HUES64 (cell line): ENCODE results near the gene PEX14.
"Not testable (repeated sequence)": the region's sequence is repeated elsewhere in the genome, so short reads cannot be mapped to it uniquely, and the experiment has no call there.

ENCODE experiments used
- H3K27ac ChIP-seq: 2 replicates; pipeline ENCODE4 v1.7.0; 2013; ENCODE audit warnings: low read depth, low read length, inconsistent platforms
- H3K27me3 ChIP-seq: 2 replicates; pipeline ENCODE4 v1.6.1; 2013; ENCODE audit warnings: mild to moderate bottlenecking, low read length; ENCODE audit not compliant: insufficient read depth
- H3K36me3 ChIP-seq: 2 replicates; pipeline ENCODE4 v1.6.1; 2013; ENCODE audit warnings: mild to moderate bottlenecking, low read length; ENCODE audit not compliant: insufficient read depth
- H3K4me1 ChIP-seq: 2 replicates; pipeline ENCODE4 v1.6.1; 2013; ENCODE audit warnings: mild to moderate bottlenecking, low read length, moderate library complexity; ENCODE audit not compliant: insufficient read depth
- H3K4me3 ChIP-seq: 2 replicates; pipeline ENCODE4 v1.5.1; 2013; ENCODE audit warnings: mild to moderate bottlenecking, low read length, moderate library complexity
- H3K9ac ChIP-seq: 2 replicates; pipeline ENCODE4 v1.6.1; 2013; ENCODE audit warnings: mild to moderate bottlenecking, low read depth, low read length
- H3K9me3 ChIP-seq: 2 replicates; pipeline ENCODE4 v1.6.1; 2013; ENCODE audit warnings: low read depth, low read length; ENCODE audit not compliant: insufficient read depth
- WGBS: fragments of 150-250, 120-280 bp; methylation state at CpG from one replicate; pipeline ENCODE4 v1.1.7; 2013; ENCODE audit warnings: missing lambda C conversion rate; 5-methylcytosine and 5-hydroxymethylcytosine counted together

The PEX14 gene

GRCh38 chr1:10495475-10495817, 20.7 kb downstream of the PEX14 start:
- Histone ChIP-seq H3K36me3 (peaks cover 11% of the 10 kb centered on the region; the same call in 1 of the 2 replicates), H3K27me3 (no peaks in the 10 kb centered on the region), H3K9ac (no peak overlapping the region), H3K4me3 (no peak overlapping the region), H3K9me3 (no peaks in the 10 kb centered on the region), H3K27ac (no peak overlapping the region), H3K4me1 (peaks cover 7% of the 10 kb centered on the region; the same call in 1 of the 2 replicates)
- 92% methylated on average over 10 of the region's 10 CpGs for WGBS

- no peaks in the 10 kb centered on the region for H3K27me3 ChIP-seq
- H3K9me3 ChIP-seq = no peaks in the 10 kb centered on the region
- no peak overlapping the region; the same call in 1 of the 2 replicates for H3K27ac ChIP-seq
- H3K4me1 ChIP-seq = peaks cover 7% of the 10 kb centered on the region; the same call in 1 of the 2 replicates
- peaks cover 11% of the 10 kb centered on the region; the same call in 1 of the 2 replicates for H3K36me3 ChIP-seq
- WGBS = 89% methylated on average over 14 of the region's 14 CpGs
- no peak overlapping the region for H3K4me3 ChIP-seq
- no peak overlapping the region for H3K9ac ChIP-seq
These were observed 21.2 kb downstream of the PEX14 start for GRCh38 chr1:10495952-10496351.

- no peaks in the 10 kb centered on the region for H3K9me3 ChIP-seq
- 94% methylated on average over 7 of the region's 7 CpGs for WGBS
- peaks cover 11% of the 10 kb centered on the region; the same call in 1 of the 2 replicates for H3K36me3 ChIP-seq
- no peak overlapping the region for H3K9ac ChIP-seq
- no peak overlapping the region for H3K27ac ChIP-seq
- H3K4me1 ChIP-seq = peaks cover 7% of the 10 kb centered on the region; the same call in 1 of the 2 replicates
- no peaks in the 10 kb centered on the region for H3K27me3 ChIP-seq
- H3K4me3 ChIP-seq = no peak overlapping the region
These were observed 22.4 kb downstream of the PEX14 start for GRCh38 chr1:10497109-10497508.

- 93% methylated on average over 8 of the region's 8 CpGs for WGBS
- H3K27ac ChIP-seq = no peak overlapping the region
- no peaks in the 10 kb centered on the region for H3K9me3 ChIP-seq
- no peak overlapping the region for H3K9ac ChIP-seq
- H3K4me3 ChIP-seq = no peak overlapping the region
- peaks cover 7% of the 10 kb centered on the region; the same call in 1 of the 2 replicates for H3K4me1 ChIP-seq
- peaks cover 11% of the 10 kb centered on the region; the same call in 1 of the 2 replicates for H3K36me3 ChIP-seq
- H3K27me3 ChIP-seq = no peaks in the 10 kb centered on the region
These were observed 23.5 kb downstream of the PEX14 start for GRCh38 chr1:10498231-10498630.

GRCh38 chr1:10502206-10502605, 27.5 kb downstream of the PEX14 start:
- Histone ChIP-seq H3K27ac (no peak overlapping the region), H3K9ac (no peak overlapping the region), H3K4me1 (no peaks in the 10 kb centered on the region), H3K36me3 (no peaks in the 10 kb centered on the region), H3K27me3 (no peaks in the 10 kb centered on the region), H3K4me3 (no peak overlapping the region), H3K9me3 (no peaks in the 10 kb centered on the region)
- 89% methylated on average over 4 of the region's 5 CpGs for WGBS

GRCh38 chr1:10504249-10504648, 29.5 kb downstream of the PEX14 start:
- WGBS = 82% methylated on average over 5 of the region's 5 CpGs
- Histone ChIP-seq H3K4me1 (peaks cover 12% of the 10 kb centered on the region), H3K9me3 (no peaks in the 10 kb centered on the region), H3K27me3 (no peaks in the 10 kb centered on the region), H3K36me3 (no peaks in the 10 kb centered on the region), H3K4me3 (no peak overlapping the region), H3K9ac (no peak overlapping the region; the same call in 1 of the 2 replicates), H3K27ac (no peak overlapping the region)

- H3K9me3 ChIP-seq, H3K4me3 ChIP-seq, H3K27ac ChIP-seq, H3K36me3 ChIP-seq, H3K27me3 ChIP-seq, H3K9ac ChIP-seq: not testable (repeated sequence)
- peaks cover 21% of the 10 kb centered on the region for H3K4me1 ChIP-seq
- WGBS = 89% methylated on average over 12 of the region's 12 CpGs
These were observed 31.4 kb downstream of the PEX14 start for GRCh38 chr1:10506046-10506676.

- H3K4me1 ChIP-seq = peaks cover 21% of the 10 kb centered on the region
- no peaks in the 10 kb centered on the region for H3K9me3 ChIP-seq
- H3K4me3 ChIP-seq = no peak overlapping the region
- H3K27me3 ChIP-seq = no peaks in the 10 kb centered on the region
- WGBS = 85% methylated on average over 4 of the region's 4 CpGs
- no peaks in the 10 kb centered on the region for H3K36me3 ChIP-seq
- no peak overlapping the region for H3K9ac ChIP-seq
- no peak overlapping the region for H3K27ac ChIP-seq
These were observed 31.9 kb downstream of the PEX14 start for GRCh38 chr1:10506677-10507047.

GRCh38 chr1:10507111-10507879, 32.5 kb downstream of the PEX14 start:
- Histone ChIP-seq H3K9me3 (no peaks in the 10 kb centered on the region), H3K36me3 (no peaks in the 10 kb centered on the region), H3K4me1 (peaks cover 21% of the 10 kb centered on the region), H3K27me3 (no peaks in the 10 kb centered on the region), H3K9ac (no peak overlapping the region), H3K4me3 (no peak overlapping the region), H3K27ac (no peak overlapping the region)
- 68% methylated on average over 17 of the region's 17 CpGs for WGBS

- no peaks in the 10 kb centered on the region for H3K36me3 ChIP-seq
- H3K4me3 ChIP-seq = 0 out of 2 replicates have a peak overlapping the region, but pooled peaks have one; percentile 13
- H3K9ac ChIP-seq = no peak overlapping the region
- H3K27ac ChIP-seq = peak overlapping the region; percentile 73
- H3K9me3 ChIP-seq = no peaks in the 10 kb centered on the region
- no peaks in the 10 kb centered on the region for H3K27me3 ChIP-seq
- WGBS = 36% methylated on average over 3 of the region's 3 CpGs
- H3K4me1 ChIP-seq = peaks cover 21% of the 10 kb centered on the region
These were observed 33.8 kb downstream of the PEX14 start for GRCh38 chr1:10508511-10508951.

GRCh38 chr1:10509809-10510509, 35.2 kb downstream of the PEX14 start:
- Histone ChIP-seq H3K27me3 (no peaks in the 10 kb centered on the region), H3K27ac (no peak overlapping the region), H3K4me3 (no peak overlapping the region), H3K9me3 (no peaks in the 10 kb centered on the region), H3K9ac (no peak overlapping the region), H3K36me3 (no peaks in the 10 kb centered on the region), H3K4me1 (peaks cover 26% of the 10 kb centered on the region)
- 98% methylated on average over 6 of the region's 6 CpGs for WGBS
